OCI-LY1 (cell line): ENCODE data around the gene SH3RF3.

Experiments
- H2AFZ ChIP-seq: fragments of 200-600 bp; sonication (generic), shearing (Covaris generic); 2 replicates; pipeline ENCODE4 v1.6.0; 2014; ENCODE audit warnings: antibody characterized with exemption, mild to moderate bottlenecking, low read length
- H3F3A ChIP-seq: fragments of 200-600 bp; sonication (generic), shearing (Covaris generic); 2 replicates; pipeline ENCODE4 v1.6.0; 2014; ENCODE audit warnings: mild to moderate bottlenecking, antibody characterized with exemption, low read length, moderate library complexity; ENCODE audit not compliant: insufficient read depth
- H3K27ac ChIP-seq: fragments of 200-600 bp; sonication (generic); 2 replicates; pipeline ENCODE4 v1.5.1; 2014; ENCODE audit warnings: low read length, mixed run types, mild to moderate bottlenecking, low read depth; ENCODE audit not compliant: poor library complexity, severe bottlenecking
- H3K27me3 ChIP-seq: fragments of 200-600 bp; sonication (generic); 2 replicates; pipeline ENCODE4 v1.6.0; 2014; ENCODE audit warnings: antibody characterized with exemption, mild to moderate bottlenecking, low read length, moderate library complexity; ENCODE audit not compliant: insufficient read depth
- H3K36me3 ChIP-seq: fragments of 200-600 bp; sonication (generic); 2 replicates; pipeline ENCODE4 v1.6.1; 2014; ENCODE audit warnings: mild to moderate bottlenecking, antibody characterized with exemption, low read length, moderate library complexity, mixed read lengths; ENCODE audit not compliant: insufficient read depth
- H3K4me1 ChIP-seq: fragments of 200-600 bp; sonication (generic); 2 replicates; pipeline ENCODE4 v1.5.1; 2014; ENCODE audit warnings: mild to moderate bottlenecking, low read length, moderate library complexity; ENCODE audit not compliant: insufficient read depth, severe bottlenecking
- H3K4me2 ChIP-seq: fragments of 200-600 bp; sonication (generic), shearing (Covaris generic); 2 replicates; pipeline ENCODE4 v1.6.1; 2014; ENCODE audit warnings: low read length
- H3K4me3 ChIP-seq: fragments of 200-600 bp; sonication (generic); 2 replicates; pipeline ENCODE4 v1.5.1; 2014; ENCODE audit warnings: low read length, low read depth, mild to moderate bottlenecking, mixed read lengths; ENCODE audit not compliant: poor library complexity, severe bottlenecking
- H3K79me2 ChIP-seq: fragments of 200-600 bp; shearing (Covaris generic); 2 replicates; pipeline ENCODE4 v1.6.1; 2016; ENCODE audit warnings: mixed run types, low read length, mixed read lengths; ENCODE audit not compliant: insufficient read depth
- H3K9ac ChIP-seq: fragments of 200-600 bp; sonication (generic), shearing (Covaris generic); 2 replicates; pipeline ENCODE4 v1.6.1; 2014; ENCODE audit warnings: mild to moderate bottlenecking, low read length, mixed read lengths
- H3K9me2 ChIP-seq: fragments of 200-600 bp; sonication (generic), shearing (Covaris generic); 2 replicates; pipeline ENCODE4 v1.6.1; 2014; ENCODE audit warnings: low read depth, mild to moderate bottlenecking, low read length, mixed read lengths
- H3K9me3 ChIP-seq: fragments of 200-600 bp; shearing (Covaris generic); 2 replicates; pipeline ENCODE4 v1.6.1; 2014; ENCODE audit warnings: low read length, mixed read lengths
- H4K20me1 ChIP-seq: fragments of 200-600 bp; sonication (generic), shearing (Covaris generic); 2 replicates; pipeline ENCODE4 v1.6.0; 2016; ENCODE audit warnings: mild to moderate bottlenecking, low read length; ENCODE audit not compliant: insufficient read depth
- CTCF ChIP-seq: fragments of 200-600 bp; sonication (generic), shearing (Covaris generic); IDR thresholded peaks from 2 replicates; pipeline ENCODE4 v1.5.1; 2017; ENCODE audit warnings: mild to moderate bottlenecking, antibody characterized with exemption, low read length, moderate library complexity, mixed read lengths
- EZH2 ChIP-seq: fragments of 200-600 bp; sonication (generic), shearing (Covaris generic); IDR thresholded peaks from 2 replicates; pipeline ENCODE4 v1.8.0; 2017; ENCODE audit warnings: borderline replicate concordance, mixed run types, mild to moderate bottlenecking, antibody characterized with exemption, low read length, moderate library complexity, mixed read lengths

The SH3RF3 gene

GRCh38 chr2:109415581-109416013 is 286.6 kb downstream of the SH3RF3 start:
- Histone ChIP-seq H3K27me3 (no peaks in the 10 kb centered on the region), H3K36me3 (no peaks in the 10 kb centered on the region), H3K27ac (no peak overlapping the region), H3K9ac (no peak overlapping the region), H3K4me1 (no peaks in the 10 kb centered on the region), H2AFZ (no peak overlapping the region), H4K20me1 (no peaks in the 10 kb centered on the region), H3K79me2 (no peaks in the 10 kb centered on the region), H3K4me3 (no peak overlapping the region), H3K4me2 (no peak overlapping the region), H3K9me2 (no peaks in the 10 kb centered on the region), H3F3A (no peaks in the 10 kb centered on the region), H3K9me3 (no peaks in the 10 kb centered on the region)
- TF ChIP-seq EZH2: no peak
- TF ChIP-seq CTCF: no peak

GRCh38 chr2:109417701-109418335 is 288.8 kb downstream of the SH3RF3 start:
- Histone ChIP-seq H4K20me1 (no peaks in the 10 kb centered on the region), H3K36me3 (no peaks in the 10 kb centered on the region), H3K9me3 (no peaks in the 10 kb centered on the region), H3K9me2 (no peaks in the 10 kb centered on the region), H3K27me3 (no peaks in the 10 kb centered on the region), H3K9ac (no peak overlapping the region), H3F3A (no peaks in the 10 kb centered on the region), H3K79me2 (no peaks in the 10 kb centered on the region), H3K4me1 (no peaks in the 10 kb centered on the region), H3K27ac (no peak overlapping the region), H3K4me2 (no peak overlapping the region), H2AFZ (no peak overlapping the region), H3K4me3 (no peak overlapping the region)
- no peak for TF ChIP-seq EZH2
- no peak for TF ChIP-seq CTCF

GRCh38 chr2:109418716-109419115 is 289.7 kb downstream of the SH3RF3 start:
- no peak overlapping the region for H3K4me3 ChIP-seq
- no peak overlapping the region for H2AFZ ChIP-seq
- H3K4me2 ChIP-seq: no peak overlapping the region
- H3K79me2 ChIP-seq: no peaks in the 10 kb centered on the region
- H3F3A ChIP-seq: no peaks in the 10 kb centered on the region
- no peaks in the 10 kb centered on the region for H3K4me1 ChIP-seq
- TF ChIP-seq CTCF (no peak), EZH2 (no peak)
- H3K36me3 ChIP-seq: no peaks in the 10 kb centered on the region
- no peaks in the 10 kb centered on the region for H3K9me3 ChIP-seq
- no peak overlapping the region for H3K9ac ChIP-seq
- H4K20me1 ChIP-seq: no peaks in the 10 kb centered on the region
- H3K9me2 ChIP-seq: no peaks in the 10 kb centered on the region
- no peaks in the 10 kb centered on the region for H3K27me3 ChIP-seq
- no peak overlapping the region for H3K27ac ChIP-seq
